T-helper 2 cell treated with Interferon-gamma antibody and Interleukin-4, amounts not matched to agents 5 μg/mL and 100 μg/mL, for 36 hours (primary cell): ENCODE results near the gene HNF1B.

Experiments
- DNase-seq: peaks from one replicate; pipeline ENCODE4 v3.0.0; 2021; ENCODE audit warnings: low spot score
- H3K27ac Mint-ChIP-seq: one replicate; pipeline ENCODE4 v1.8.0; 2021; ENCODE audit warnings: mild to moderate bottlenecking, mixed read lengths
- H3K27me3 Mint-ChIP-seq: one replicate; pipeline ENCODE4 v1.8.0; 2021; ENCODE audit warnings: low read depth, mixed read lengths
- H3K36me3 Mint-ChIP-seq: one replicate; pipeline ENCODE4 v1.8.0; 2021; ENCODE audit warnings: low read depth, mixed read lengths
- H3K4me1 Mint-ChIP-seq: one replicate; pipeline ENCODE4 v1.8.0; 2021; ENCODE audit warnings: low read depth, mixed read lengths
- H3K4me3 Mint-ChIP-seq: one replicate; pipeline ENCODE4 v1.8.0; 2022; ENCODE audit warnings: mild to moderate bottlenecking, moderate library complexity, mixed read lengths
- H3K9me3 Mint-ChIP-seq: one replicate; pipeline ENCODE4 v1.8.0; 2021; ENCODE audit warnings: mixed read lengths

The HNF1B gene

GRCh38 chr17:37736428-37736827, 8.4 kb downstream of the HNF1B start:
- Mint-ChIP-seq H3K4me3 (no peak overlapping the region), H3K27me3 (peaks cover 48% of the 10 kb centered on the region), H3K27ac (no peak overlapping the region), H3K9me3 (no peaks in the 10 kb centered on the region), H3K36me3 (no peaks in the 10 kb centered on the region), H3K4me1 (peaks cover 2% of the 10 kb centered on the region)
- no peak for DNase-seq

GRCh38 chr17:37735165-37735564, 9.7 kb downstream of the HNF1B start:
- H3K27ac Mint-ChIP-seq = no peak overlapping the region
- peaks cover 2% of the 10 kb centered on the region for H3K4me1 Mint-ChIP-seq
- H3K27me3 Mint-ChIP-seq = peaks cover 37% of the 10 kb centered on the region
- H3K9me3 Mint-ChIP-seq = no peaks in the 10 kb centered on the region
- H3K36me3 Mint-ChIP-seq = no peaks in the 10 kb centered on the region
- DNase-seq = no peak
- no peak overlapping the region for H3K4me3 Mint-ChIP-seq

GRCh38 chr17:37732316-37732715, 12.5 kb downstream of the HNF1B start:
- DNase-seq = no peak
- H3K4me1 Mint-ChIP-seq = no peaks in the 10 kb centered on the region
- no peaks in the 10 kb centered on the region for H3K36me3 Mint-ChIP-seq
- H3K4me3 Mint-ChIP-seq = no peak overlapping the region
- no peak overlapping the region for H3K27ac Mint-ChIP-seq
- peaks cover 13% of the 10 kb centered on the region for H3K27me3 Mint-ChIP-seq
- no peaks in the 10 kb centered on the region for H3K9me3 Mint-ChIP-seq

GRCh38 chr17:37731056-37731455, 13.8 kb downstream of the HNF1B start:
- Mint-ChIP-seq H3K9me3 (no peaks in the 10 kb centered on the region), H3K27me3 (peaks cover 5% of the 10 kb centered on the region)

GRCh38 chr17:37729905-37730304, 15.0 kb downstream of the HNF1B start:
- no peak for DNase-seq
- no peaks in the 10 kb centered on the region for H3K36me3 Mint-ChIP-seq
- H3K9me3 Mint-ChIP-seq = no peaks in the 10 kb centered on the region
- H3K27me3 Mint-ChIP-seq = peaks cover 5% of the 10 kb centered on the region
- no peak overlapping the region for H3K4me3 Mint-ChIP-seq
- H3K4me1 Mint-ChIP-seq = no peaks in the 10 kb centered on the region
- no peak overlapping the region for H3K27ac Mint-ChIP-seq

More at GRCh38 chr17:37731056-37731455, 13.8 kb downstream of the HNF1B start:
- Mint-ChIP-seq H3K36me3 (no peaks in the 10 kb centered on the region), H3K27ac (no peak overlapping the region), H3K4me1 (no peaks in the 10 kb centered on the region), H3K4me3 (no peak overlapping the region)
- no peak for DNase-seq

- Mint-ChIP-seq H3K4me1 (no peaks in the 10 kb centered on the region), H3K27ac (no peak overlapping the region), H3K9me3 (no peaks in the 10 kb centered on the region), H3K4me3 (no peak overlapping the region), H3K27me3 (peaks cover 6% of the 10 kb centered on the region), H3K36me3 (no peaks in the 10 kb centered on the region)
- no peak for DNase-seq
These were observed 17.8 kb downstream of the HNF1B start for GRCh38 chr17:37726891-37727675.

- peaks cover 11% of the 10 kb centered on the region for H3K27me3 Mint-ChIP-seq
- DNase-seq = no peak
- no peaks in the 10 kb centered on the region for H3K36me3 Mint-ChIP-seq
- no peak overlapping the region for H3K27ac Mint-ChIP-seq
- H3K9me3 Mint-ChIP-seq = no peaks in the 10 kb centered on the region
- no peaks in the 10 kb centered on the region for H3K4me1 Mint-ChIP-seq
- H3K4me3 Mint-ChIP-seq = no peak overlapping the region
These were observed 18.6 kb downstream of the HNF1B start for GRCh38 chr17:37726248-37726647.

- DNase-seq = no peak
- no peaks in the 10 kb centered on the region for H3K36me3 Mint-ChIP-seq
- no peak overlapping the region for H3K4me3 Mint-ChIP-seq
- no peak overlapping the region for H3K27ac Mint-ChIP-seq
- peaks cover 14% of the 10 kb centered on the region for H3K27me3 Mint-ChIP-seq
- no peaks in the 10 kb centered on the region for H3K4me1 Mint-ChIP-seq
- H3K9me3 Mint-ChIP-seq = no peaks in the 10 kb centered on the region
These were observed 19.2 kb downstream of the HNF1B start for GRCh38 chr17:37725601-37726146.

GRCh38 chr17:37725021-37725595, 19.8 kb downstream of the HNF1B start:
- Mint-ChIP-seq H3K4me3 (no peak overlapping the region), H3K4me1 (no peaks in the 10 kb centered on the region), H3K36me3 (no peaks in the 10 kb centered on the region), H3K27me3 (peaks cover 14% of the 10 kb centered on the region), H3K27ac (no peak overlapping the region), H3K9me3 (no peaks in the 10 kb centered on the region)
- DNase-seq = no peak

GRCh38 chr17:37720989-37721388, 23.9 kb downstream of the HNF1B start:
- Mint-ChIP-seq H3K27ac (no peak overlapping the region), H3K9me3 (no peaks in the 10 kb centered on the region), H3K4me3 (no peak overlapping the region), H3K27me3 (peaks cover 27% of the 10 kb centered on the region), H3K36me3 (no peaks in the 10 kb centered on the region), H3K4me1 (peaks cover 5% of the 10 kb centered on the region)
- DNase-seq = no peak

GRCh38 chr17:37719866-37720265, 25.0 kb downstream of the HNF1B start:
- Mint-ChIP-seq H3K4me3 (no peak overlapping the region), H3K27ac (no peak overlapping the region), H3K4me1 (peaks cover 7% of the 10 kb centered on the region), H3K27me3 (peaks cover 35% of the 10 kb centered on the region), H3K9me3 (no peaks in the 10 kb centered on the region), H3K36me3 (no peaks in the 10 kb centered on the region)
- DNase-seq = no peak

GRCh38 chr17:37718324-37719048, 26.4 kb downstream of the HNF1B start:
- no peak for DNase-seq
- H3K36me3 Mint-ChIP-seq = no peaks in the 10 kb centered on the region
- no peak overlapping the region for H3K4me3 Mint-ChIP-seq
- peaks cover 39% of the 10 kb centered on the region for H3K27me3 Mint-ChIP-seq
- peaks cover 8% of the 10 kb centered on the region for H3K4me1 Mint-ChIP-seq
- H3K27ac Mint-ChIP-seq = no peak overlapping the region
- H3K9me3 Mint-ChIP-seq = no peaks in the 10 kb centered on the region

GRCh38 chr17:37717627-37718323, 27.1 kb downstream of the HNF1B start:
- Mint-ChIP-seq H3K36me3 (no peaks in the 10 kb centered on the region), H3K27ac (no peak overlapping the region), H3K9me3 (no peaks in the 10 kb centered on the region), H3K27me3 (peaks cover 39% of the 10 kb centered on the region), H3K4me3 (no peak overlapping the region), H3K4me1 (peaks cover 8% of the 10 kb centered on the region)
- no peak for DNase-seq
